ENCODE measurements around the gene ANKRD22. TPM values are rescaled to one million over a fixed set of nuclear protein-coding genes. Genes with fewer than 3 reads are reported as not detected.

ANKRD22 gene
- total RNA-seq, 4 donors from 2014 or later: 0.96 TPM; not detected in 3

GRCh38 chr10:88896372-88896993, 44.8 kb upstream of the ANKRD22 start:
- Histone ChIP-seq H3K4me3 (no peak overlapping the region), H3K4me1 (peaks cover 0 to 31% (median 3%) of the 10 kb centered on the region in 3 donors), H3K27me3 (no peaks in the 10 kb centered on the region), H3K9me3 (no peaks in the 10 kb centered on the region), H3K36me3 (no peaks in the 10 kb centered on the region), H3K27ac (peak overlapping the region in 3 of 4 donors; percentile 61 to 71 (median 64))
- WGBS, 2 donors (ENCODE audit: low coverage in 1 of 2): 26 to 78% methylated on average over 2 to 4 of the region's 4 CpGs
- TF ChIP-seq POLR2A (IDR thresholded peaks at IDR 0.05) (no peak), POLR2AphosphoS5 (IDR thresholded peaks at IDR 0.05) (no peak), EP300 (IDR thresholded peaks at IDR 0.05) (no peak), CTCF (IDR thresholded peaks at IDR 0.05) (no peak)
- ATAC-seq: no peak

GRCh38 chr10:88895250-88895649, 43.6 kb upstream of the ANKRD22 start:
- no peaks in the 10 kb centered on the region for H3K36me3 ChIP-seq
- ATAC-seq: no peak
- peaks cover 0 to 27% (median 3%) of the 10 kb centered on the region in 3 donors for H3K4me1 ChIP-seq
- no peak overlapping the region for H3K27ac ChIP-seq
- no peak for TF ChIP-seq POLR2AphosphoS5 (IDR thresholded peaks at IDR 0.05)
- no peak for TF ChIP-seq POLR2A (IDR thresholded peaks at IDR 0.05)
- TF ChIP-seq CTCF (IDR thresholded peaks at IDR 0.05): no peak
- no peak for TF ChIP-seq EP300 (IDR thresholded peaks at IDR 0.05)
- H3K4me3 ChIP-seq: no peak overlapping the region
- 82 to 83% methylated on average over 1 of the region's 1 CpG for WGBS, 2 donors (ENCODE audit: low coverage in 1 of 2)
- no peaks in the 10 kb centered on the region for H3K27me3 ChIP-seq
- H3K9me3 ChIP-seq: no peaks in the 10 kb centered on the region

GRCh38 chr10:88893611-88894010, 42.0 kb upstream of the ANKRD22 start:
- H3K27me3 ChIP-seq: no peaks in the 10 kb centered on the region
- TF ChIP-seq POLR2AphosphoS5 (IDR thresholded peaks at IDR 0.05) (peak; percentile 31), POLR2A (IDR thresholded peaks at IDR 0.05) (no peak)
- H3K9me3 ChIP-seq: no peaks in the 10 kb centered on the region
- H3K27ac ChIP-seq: peak overlapping the region in 2 of 4 donors; percentile 11 to 56
- H3K4me1 ChIP-seq: peaks cover 0 to 20% (median 3%) of the 10 kb centered on the region in 3 donors
- ATAC-seq: peak; percentile 73
- H3K36me3 ChIP-seq: no peaks in the 10 kb centered on the region
- no peak overlapping the region for H3K4me3 ChIP-seq
- 53 to 100% methylated on average over 1 to 3 of the region's 3 CpGs for WGBS, 2 donors (ENCODE audit: low coverage in 1 of 2)

- no CpG with 5 or more reads among the region's 2 CpGs for WGBS, 2 donors (ENCODE audit: low coverage in 1 of 2)
- Histone ChIP-seq H3K27ac (peak overlapping the region in 3 of 4 donors; percentile 2 to 30 (median 6)), H3K4me3 (no peak overlapping the region), H3K9me3 (no peaks in the 10 kb centered on the region), H3K4me1 (peaks cover 0 to 18% (median 0%) of the 10 kb centered on the region in 3 donors), H3K27me3 (no peaks in the 10 kb centered on the region), H3K36me3 (no peaks in the 10 kb centered on the region)
- TF ChIP-seq POLR2AphosphoS5 (IDR thresholded peaks at IDR 0.05) (no peak), EP300 (IDR thresholded peaks at IDR 0.05) (no peak), POLR2A (IDR thresholded peaks at IDR 0.05) (no peak), CTCF (IDR thresholded peaks at IDR 0.05) (no peak)
- no peak for ATAC-seq
Measured at GRCh38 chr10:88892222-88892967, 40.8 kb upstream of the ANKRD22 start.

- Histone ChIP-seq H3K27me3 (no peaks in the 10 kb centered on the region), H3K27ac (no peak overlapping the region), H3K9me3 (no peaks in the 10 kb centered on the region), H3K36me3 (no peaks in the 10 kb centered on the region), H3K4me1 (peaks cover 0 to 5% (median 0%) of the 10 kb centered on the region in 3 donors), H3K4me3 (no peak overlapping the region)
- 83 to 86% methylated on average over 2 to 4 of the region's 4 CpGs for WGBS, 2 donors (ENCODE audit: low coverage in 1 of 2)
- ATAC-seq: no peak
- no peak for TF ChIP-seq POLR2A (IDR thresholded peaks at IDR 0.05)
- no peak for TF ChIP-seq EP300 (IDR thresholded peaks at IDR 0.05)
- TF ChIP-seq CTCF (IDR thresholded peaks at IDR 0.05): no peak
- no peak for TF ChIP-seq POLR2AphosphoS5 (IDR thresholded peaks at IDR 0.05)
Measured at GRCh38 chr10:88890681-88891381, 39.2 kb upstream of the ANKRD22 start.

All from gastroesophageal sphincter (tissue), 4 donors.